Endothelial cell of umbilical vein (primary cell): ENCODE measurements around the gene PRR18. TPM values are rescaled to one million over a fixed set of nuclear protein-coding genes. Genes with fewer than 3 reads are reported as not detected.
"Not testable (repeated sequence)": the region's sequence is repeated elsewhere in the genome, so short reads cannot be mapped to it uniquely, and the experiment has no call there.

Experiments used
- BruUV-seq: library from RNA; stranded (reverse); fragments of 400-500 nt; replicated peaks from 2 replicates; lab custom pipeline; 2021; lab: Mats Ljungman, UMichigan
- CTCF ChIA-PET: fragments of 300-600, 350-600 bp; sonication (Branson Sonifier 250); formaldehyde crosslinking; loops from one replicate; lab custom pipeline; 2021; ENCODE audit warnings: antibody characterized with exemption, inconsistent platforms; lab: Charles Lee
- POLR2A ChIA-PET: fragments of 300-600, 350-600 bp; sonication (Branson Sonifier 250); formaldehyde crosslinking; loops from one replicate; lab custom pipeline; 2021; ENCODE audit warnings: antibody characterized with exemption, inconsistent platforms; lab: Charles Lee
- DNase-seq: peaks from one replicate; pipeline ENCODE4 v3.0.0-alpha.2; 2011; ENCODE audit warnings: low read depth, low spot score
- FAIRE-seq: peaks from 2 replicates; lab custom pipeline; 2011; peaks lifted over from hg19 to GRCh38; lab: Jason Lieb, UNC
- H2AFZ ChIP-seq: 2 replicates; pipeline ENCODE4 v1.6.0; 2012; ENCODE audit warnings: low read depth, low read length, control low read depth, inconsistent platforms
- H3K27ac ChIP-seq: 2 replicates; pipeline ENCODE4 v1.5.1; 2011; ENCODE audit warnings: low read depth, mild to moderate bottlenecking, control low read depth, low read length, moderate library complexity; ENCODE audit not compliant: insufficient read depth
- H3K27me3 ChIP-seq, 2 experiments: 2 replicates each; pipeline versions ENCODE4 v1.6.0 to v1.6.1; 2011; ENCODE audit warnings: low read length in 2 of 2, mixed read lengths in 1 of 2; ENCODE audit not compliant: control insufficient read depth in 2 of 2, insufficient read depth in 2 of 2
- H3K36me3 ChIP-seq, 2 experiments: 2 replicates in 1 of 2; 3 replicates in 1 of 2; pipeline ENCODE4 v1.5.1; 2011; ENCODE audit warnings: low read length in 2 of 2, mild to moderate bottlenecking in 1 of 2, moderate library complexity in 1 of 2; ENCODE audit not compliant: control insufficient read depth in 2 of 2, insufficient read depth in 2 of 2; ENCODE audit errors: extremely low read depth in 1 of 2
- H3K4me1 ChIP-seq: 3 replicates; pipeline ENCODE4 v1.5.1; 2011; ENCODE audit warnings: mild to moderate bottlenecking, low read length; ENCODE audit not compliant: control insufficient read depth, insufficient read depth; ENCODE audit errors: extremely low read depth
- H3K4me2 ChIP-seq: 2 replicates; pipeline ENCODE4 v1.6.1; 2011; ENCODE audit warnings: low read length, control low read depth, mixed read lengths; ENCODE audit not compliant: insufficient read depth
- H3K4me3 ChIP-seq, 3 experiments: fragments of 200-600 bp in 1 of 3; sonication (generic), shearing (Covaris generic) in 1 of 3; replicated peaks in 1 of 3; 2 replicates each; pipeline ENCODE4 v1.5.1; 2011 to 2016; ENCODE audit warnings: control low read depth in 3 of 3, low read length in 3 of 3, mild to moderate bottlenecking in 2 of 3, inconsistent platforms in 1 of 3, low read depth in 1 of 3, moderate library complexity in 1 of 3; ENCODE audit not compliant: insufficient read depth in 1 of 3
- H3K79me2 ChIP-seq: 2 replicates; pipeline ENCODE4 v1.6.0; 2012; ENCODE audit warnings: low read length, inconsistent platforms; ENCODE audit not compliant: control insufficient read depth, insufficient read depth
- H3K9ac ChIP-seq: replicated peaks from 2 replicates; pipeline ENCODE3; 2011; ENCODE audit warnings: low read length, control low read depth; ENCODE audit not compliant: insufficient read depth; ENCODE audit errors: extremely low read depth
- H3K9me1 ChIP-seq: replicated peaks from 3 replicates; pipeline ENCODE4 v1.6.0; 2011; ENCODE audit warnings: mild to moderate bottlenecking, low read length; ENCODE audit not compliant: control insufficient read depth, insufficient read depth; ENCODE audit errors: extremely low read depth
- H3K9me3 ChIP-seq: replicated peaks from 2 replicates; pipeline ENCODE4 v1.5.1; 2012; ENCODE audit warnings: low read length, inconsistent platforms; ENCODE audit not compliant: control insufficient read depth, insufficient read depth
- H4K20me1 ChIP-seq: replicated peaks from 2 replicates; pipeline ENCODE3; 2011; ENCODE audit warnings: mild to moderate bottlenecking, low read length; ENCODE audit not compliant: control insufficient read depth, insufficient read depth; ENCODE audit errors: extremely low read depth
- EZH2 ChIP-seq: IDR thresholded peaks from 2 replicates; pipeline ENCODE4 v1.6.1; 2012; ENCODE audit warnings: borderline replicate concordance, low read depth, mild to moderate bottlenecking, moderate library complexity, low read length, inconsistent platforms; ENCODE audit not compliant: severe bottlenecking
- FOS ChIP-seq: IDR thresholded peaks from 2 replicates; pipeline ENCODE4 v1.6.1; 2011; ENCODE audit warnings: mild to moderate bottlenecking, low read length, moderate library complexity, borderline replicate concordance; ENCODE audit not compliant: insufficient read depth
- GATA2 ChIP-seq: IDR thresholded peaks from 2 replicates; pipeline ENCODE4 v1.7.0; 2011; ENCODE audit warnings: low read depth, mild to moderate bottlenecking, moderate library complexity, mixed read lengths, low read length; ENCODE audit not compliant: insufficient read length, insufficient read depth
- JUN ChIP-seq: IDR thresholded peaks from 2 replicates; pipeline ENCODE4 v1.6.1; 2011; ENCODE audit warnings: borderline replicate concordance, low read depth; ENCODE audit not compliant: insufficient read length, insufficient read depth
- MYC ChIP-seq: IDR thresholded peaks from one replicate; pipeline ENCODE4 v1.6.1; 2011; ENCODE audit warnings: mild to moderate bottlenecking, low read depth, low read length
- POLR2A ChIP-seq: IDR thresholded peaks from 2 replicates; pipeline ENCODE4 v1.6.1; 2012; ENCODE audit warnings: low read depth, mild to moderate bottlenecking, control low read depth, low read length
- POLR2AphosphoS5 ChIP-seq: IDR thresholded peaks from 2 replicates; pipeline ENCODE4 v1.6.1; 2012; ENCODE audit warnings: low read depth, mild to moderate bottlenecking, control low read depth, low read length, moderate library complexity; ENCODE audit not compliant: insufficient read depth
- dilution Hi-C: fragments of 300-500 bp; cut with MboI; formaldehyde crosslinking; loops from one replicate; pipeline ENCODE4 v1.15.0; 2019; ENCODE audit warnings: low sequenced_read_pairs; ENCODE audit not compliant: extremely low pct_ligation_motif_present
- intact Hi-C: fragments of 100-400 bp; cut with micrococcal nuclease; formaldehyde crosslinking; loops from one replicate; pipeline ENCODE4 v1.10.0; 2022
- polyA plus RNA-seq, 4 experiments: library from polyadenylated mRNA; depleted of rRNA in 3 of 4; stranded (reverse) in 3 of 4; unstranded in 1 of 4; fragments of >200 nt; gene quantifications; 2 replicates each; pipeline versions ENCODE4 v1.2.1 to v1.2.3, GENCODE V29; 2011 to 2012; ENCODE audit warnings: missing spikeins in 1 of 4
- total RNA-seq: library from RNA; stranded (reverse); gene quantifications from 2 replicates; pipeline ENCODE4 v1.2.3, GENCODE V29; 2021
- TF ChIP-seq, protein P1 (sequence below), 2 donors: IDR thresholded peaks; 1 replicate in 1 of 2; 2 replicates in 1 of 2; pipeline ENCODE4 v1.5.1; 2011; ENCODE audit warnings: low read length in 2 of 2, mild to moderate bottlenecking in 2 of 2, moderate library complexity in 2 of 2, control low read depth in 1 of 2, inconsistent platforms in 1 of 2, low read depth in 1 of 2; ENCODE audit not compliant: insufficient read depth in 1 of 2; ENCODE audit errors: extremely low read depth in 1 of 2
- TF ChIP-seq, protein P2 (sequence below): IDR thresholded peaks from 2 replicates; pipeline ENCODE4 v1.6.1; 2011; ENCODE audit not compliant: insufficient read depth, insufficient read length

PRR18 gene
- total and polyA plus RNA-seq, 2 donors (not counting 3 experiments of a cell fraction or from before 2014, with no cell fraction given) = not detected

DNA sequence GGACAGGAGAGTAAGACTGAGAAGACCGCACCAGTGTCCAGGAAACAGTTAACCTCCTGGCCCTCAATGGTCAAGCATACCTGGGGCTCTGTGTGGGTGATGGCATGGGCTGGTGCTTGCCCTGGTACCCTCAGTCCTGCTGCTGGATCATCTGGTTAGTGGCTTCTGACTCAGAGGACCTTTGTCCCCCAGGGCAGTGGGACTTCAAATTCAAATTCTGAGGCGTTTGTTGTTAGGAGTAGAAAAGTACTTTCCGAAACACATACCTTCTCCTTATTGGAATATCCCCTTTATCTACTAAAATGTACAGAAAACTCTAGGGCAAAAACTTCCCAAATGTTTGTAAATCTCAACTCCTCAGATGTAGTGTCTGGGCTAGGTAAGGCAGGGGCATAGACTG lies 38.3 kb upstream of the PRR18 start:
- Histone ChIP-seq H2AFZ (no peak overlapping the region), H3K79me2 (peaks cover 9% of the 10 kb centered on the region), H3K9me1 (no peaks in the 10 kb centered on the region), H3K9ac (no peak overlapping the region), H3K4me2 (no peak overlapping the region), H3K36me3 (no peaks in the 10 kb centered on the region), H3K4me1 (peaks cover 10% of the 10 kb centered on the region), H3K4me3 (no peak overlapping the region), H3K9me3 (no peaks in the 10 kb centered on the region), H3K27ac (no peak overlapping the region), H4K20me1 (no peaks in the 10 kb centered on the region), H3K27me3 (peaks cover 9 to 18% of the 10 kb centered on the region in 2 experiments)
- FAIRE-seq (no peak), DNase-seq (no peak)
- dilution Hi-C loops (no loop called here), intact Hi-C loops (no loop called here)
- POLR2A ChIA-PET = no interaction called here
- BruUV-seq = no TSS peak
- TF ChIP-seq POLR2AphosphoS5 (no peak), EZH2 (no peak), FOS (no peak), MYC (no peak), JUN (no peak), GATA2 (no peak), POLR2A (no peak)
- TF ChIP-seq, protein P1, sequence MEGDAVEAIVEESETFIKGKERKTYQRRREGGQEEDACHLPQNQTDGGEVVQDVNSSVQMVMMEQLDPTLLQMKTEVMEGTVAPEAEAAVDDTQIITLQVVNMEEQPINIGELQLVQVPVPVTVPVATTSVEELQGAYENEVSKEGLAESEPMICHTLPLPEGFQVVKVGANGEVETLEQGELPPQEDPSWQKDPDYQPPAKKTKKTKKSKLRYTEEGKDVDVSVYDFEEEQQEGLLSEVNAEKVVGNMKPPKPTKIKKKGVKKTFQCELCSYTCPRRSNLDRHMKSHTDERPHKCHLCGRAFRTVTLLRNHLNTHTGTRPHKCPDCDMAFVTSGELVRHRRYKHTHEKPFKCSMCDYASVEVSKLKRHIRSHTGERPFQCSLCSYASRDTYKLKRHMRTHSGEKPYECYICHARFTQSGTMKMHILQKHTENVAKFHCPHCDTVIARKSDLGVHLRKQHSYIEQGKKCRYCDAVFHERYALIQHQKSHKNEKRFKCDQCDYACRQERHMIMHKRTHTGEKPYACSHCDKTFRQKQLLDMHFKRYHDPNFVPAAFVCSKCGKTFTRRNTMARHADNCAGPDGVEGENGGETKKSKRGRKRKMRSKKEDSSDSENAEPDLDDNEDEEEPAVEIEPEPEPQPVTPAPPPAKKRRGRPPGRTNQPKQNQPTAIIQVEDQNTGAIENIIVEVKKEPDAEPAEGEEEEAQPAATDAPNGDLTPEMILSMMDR (IDR thresholded peaks at IDR 0.05; ENCODE audit: extremely low read depth in 1 of 2, insufficient read depth in 1 of 2, low read depth in 1 of 2, low read length in 2 of 2) = no peak
- TF ChIP-seq, protein P2, sequence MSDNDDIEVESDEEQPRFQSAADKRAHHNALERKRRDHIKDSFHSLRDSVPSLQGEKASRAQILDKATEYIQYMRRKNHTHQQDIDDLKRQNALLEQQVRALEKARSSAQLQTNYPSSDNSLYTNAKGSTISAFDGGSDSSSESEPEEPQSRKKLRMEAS = no peak
- CTCF ChIA-PET = no interaction called here

DNA sequence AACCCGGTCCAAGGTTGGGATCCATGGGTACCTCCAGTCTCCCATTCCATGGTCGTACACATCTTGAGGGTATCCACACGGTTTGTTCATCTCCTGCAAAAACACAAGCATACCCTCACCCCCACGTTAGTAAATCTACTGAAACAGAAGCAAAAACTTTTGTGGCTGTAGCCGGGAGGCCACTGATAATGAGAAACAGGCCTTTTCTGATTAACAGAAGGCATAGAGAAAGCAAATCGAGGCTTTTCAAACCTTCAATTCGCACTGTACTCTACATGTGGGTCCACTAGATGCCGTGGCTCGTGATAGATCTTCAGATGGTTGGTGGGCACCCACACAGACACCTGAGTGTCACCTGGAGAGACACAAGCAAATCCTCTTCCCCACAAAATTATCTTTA lies 37.5 kb upstream of the PRR18 start:
- DNase-seq, BruUV-seq, H3K4me3 ChIP-seq, dilution Hi-C loops, H3K9me1 ChIP-seq, H2AFZ ChIP-seq, H3K9me3 ChIP-seq, intact Hi-C loops, H3K36me3 ChIP-seq, CTCF ChIA-PET, H3K9ac ChIP-seq, H3K27ac ChIP-seq, H4K20me1 ChIP-seq, FAIRE-seq, H3K4me2 ChIP-seq: not testable (repeated sequence)
- POLR2A ChIA-PET = interaction anchor here (0.6 kb wide), 1 partner anchor 29 kb away, joined by 3 read pairs; no protein-coding TSS in a partner anchor
- Histone ChIP-seq H3K79me2 (peaks cover 16% of the 10 kb centered on the region), H3K4me1 (peaks cover 13% of the 10 kb centered on the region), H3K27me3 (peaks cover 9 to 14% of the 10 kb centered on the region in 2 experiments)

DNA sequence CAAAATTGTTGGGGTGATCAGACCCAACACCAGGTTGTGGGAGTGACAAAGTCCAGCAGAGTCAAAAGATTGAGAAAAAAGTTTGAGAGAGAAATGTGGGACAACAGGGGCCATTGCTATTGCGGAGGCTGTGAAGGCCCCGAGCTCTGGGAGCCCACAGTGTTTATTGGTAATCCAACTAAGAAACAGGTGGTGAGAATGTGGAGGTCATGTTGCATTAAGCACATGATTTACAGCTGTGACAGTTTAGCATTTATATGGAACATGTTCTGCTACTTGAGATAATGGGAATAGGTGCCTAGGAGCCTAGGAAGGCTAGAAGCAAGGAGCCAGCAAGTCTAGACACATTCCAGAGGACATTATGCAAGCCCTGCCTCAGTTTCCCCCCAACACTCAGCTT lies 36.7 kb upstream of the PRR18 start:
- H3K4me2 ChIP-seq, H3K9me3 ChIP-seq, H3K27ac ChIP-seq, DNase-seq, dilution Hi-C loops, H3K36me3 ChIP-seq, H2AFZ ChIP-seq, H3K27me3 ChIP-seq, H3K9ac ChIP-seq, H4K20me1 ChIP-seq, BruUV-seq, H3K9me1 ChIP-seq, FAIRE-seq, H3K4me3 ChIP-seq: not testable (repeated sequence)
- ChIA-PET CTCF (interaction anchor here (1.1 to 1.7 kb wide), 2 partner anchors 32 to 56 kb away, joined by 4 to 5 read pairs; no protein-coding TSS in a partner anchor), POLR2A (interaction anchor here (0.6 kb wide), 1 partner anchor 28 kb away, joined by 3 read pairs; no protein-coding TSS in a partner anchor)
- H3K4me1 ChIP-seq = peaks cover 13% of the 10 kb centered on the region
- peaks cover 24% of the 10 kb centered on the region for H3K79me2 ChIP-seq
- intact Hi-C loops = loop anchor here (5.0 kb wide), 1 partner anchor 282 kb away; the partner anchor contains the start of gene RPS6KA2
